ENCODE measurements around the gene SLC2A4.

SLC2A4 gene

GRCh38 chr17:7279448-7279847 is 2.1 kb upstream of the SLC2A4 start:
- DNase-seq (ENCODE audit: low spot score), result no peak

GRCh38 chr17:7280519-7281073 is 922 bp upstream of the SLC2A4 start:
- DNase-seq (ENCODE audit: low spot score), result peak; percentile 70

DNA sequence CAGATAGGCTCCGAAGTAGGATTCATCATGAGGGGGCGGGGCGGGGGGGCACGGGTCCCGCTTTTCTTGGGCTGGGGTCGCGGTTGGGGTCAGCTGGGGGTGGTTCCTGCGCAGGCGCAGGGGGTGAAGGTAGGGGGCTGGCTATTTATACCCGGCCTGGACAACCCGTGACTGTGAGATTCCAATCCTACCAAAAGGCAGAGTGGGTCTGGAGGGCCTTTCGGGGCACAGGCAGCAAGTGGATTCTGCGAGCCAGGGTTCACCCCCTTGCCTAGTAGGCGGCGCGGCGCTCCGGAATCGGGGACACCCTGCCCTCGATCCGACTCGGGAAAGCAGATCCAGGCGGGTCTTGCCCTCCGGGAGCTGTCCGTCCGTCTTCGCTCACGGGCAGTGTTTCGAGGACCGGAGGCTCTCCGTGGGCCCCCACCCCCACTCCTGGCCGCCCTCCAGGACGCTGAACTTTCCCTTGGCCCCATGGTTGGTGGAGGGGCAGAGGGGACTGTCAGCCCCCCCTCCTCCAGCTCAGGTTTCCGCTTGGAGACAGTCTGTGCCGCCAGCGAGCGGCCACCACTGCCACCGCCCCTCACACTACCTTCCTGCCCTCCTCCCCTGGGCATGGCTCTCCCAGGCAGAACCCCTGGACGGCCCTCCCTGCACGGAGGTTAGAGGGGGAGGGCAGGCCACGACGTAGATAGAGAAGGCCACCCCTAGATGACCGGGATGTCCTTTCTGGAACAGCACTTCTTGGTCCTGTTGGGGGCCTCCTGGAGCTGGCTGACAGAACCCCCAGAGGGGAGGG is 634 bp downstream of the SLC2A4 start:
- DNase-seq (ENCODE audit: low spot score), result no peak

DNA sequence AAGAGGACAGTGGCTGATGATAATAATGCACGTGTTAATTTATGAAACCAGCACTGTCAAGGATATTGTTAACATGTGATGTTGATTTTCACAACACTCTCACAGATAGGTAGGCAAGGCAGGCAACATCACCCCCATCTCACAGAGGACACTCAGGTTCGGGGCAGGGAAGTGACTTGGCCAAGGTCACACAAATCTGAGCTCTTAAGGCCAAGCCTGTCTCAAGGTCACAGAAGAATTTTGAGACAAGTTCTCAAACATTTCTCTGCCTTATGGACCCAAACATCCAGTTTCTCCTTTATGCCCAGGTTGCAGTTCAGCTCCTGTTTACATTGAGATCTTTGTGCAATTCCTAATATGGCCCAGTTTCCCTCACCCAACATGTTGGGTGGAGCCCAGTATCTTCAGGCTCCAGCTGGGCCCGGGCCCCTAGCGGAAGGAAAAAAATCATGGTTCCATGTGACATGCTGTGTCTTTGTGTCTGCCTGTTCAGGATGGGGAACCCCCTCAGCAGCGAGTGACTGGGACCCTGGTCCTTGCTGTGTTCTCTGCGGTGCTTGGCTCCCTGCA is 1.3 kb downstream of the SLC2A4 start:
- no peak for DNase-seq (ENCODE audit: low spot score)

GRCh38 chr17:7283471-7284216 is 2.1 kb downstream of the SLC2A4 start:
- no peak for DNase-seq (ENCODE audit: low spot score)

DNA sequence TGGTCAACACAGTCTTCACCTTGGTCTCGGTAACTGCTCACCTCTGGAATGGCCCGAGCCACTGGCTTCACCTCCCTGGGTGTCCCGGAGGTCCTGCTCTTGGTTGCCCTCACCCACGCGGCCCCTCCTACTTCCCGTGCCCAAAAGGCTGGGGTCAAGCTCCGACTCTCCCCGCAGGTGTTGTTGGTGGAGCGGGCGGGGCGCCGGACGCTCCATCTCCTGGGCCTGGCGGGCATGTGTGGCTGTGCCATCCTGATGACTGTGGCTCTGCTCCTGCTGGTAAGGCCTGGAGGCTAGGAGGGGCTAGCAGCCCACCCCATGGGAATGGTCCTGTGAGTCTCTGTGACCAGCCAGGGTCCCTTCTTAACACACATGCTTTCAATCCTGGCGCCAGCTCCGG is 3.4 kb downstream of the SLC2A4 start:
- no peak for DNase-seq (ENCODE audit: low spot score)

- DNase-seq (ENCODE audit: low spot score), result no peak
Measured at GRCh38 chr17:7285679-7286078, 4.2 kb downstream of the SLC2A4 start.

DNA sequence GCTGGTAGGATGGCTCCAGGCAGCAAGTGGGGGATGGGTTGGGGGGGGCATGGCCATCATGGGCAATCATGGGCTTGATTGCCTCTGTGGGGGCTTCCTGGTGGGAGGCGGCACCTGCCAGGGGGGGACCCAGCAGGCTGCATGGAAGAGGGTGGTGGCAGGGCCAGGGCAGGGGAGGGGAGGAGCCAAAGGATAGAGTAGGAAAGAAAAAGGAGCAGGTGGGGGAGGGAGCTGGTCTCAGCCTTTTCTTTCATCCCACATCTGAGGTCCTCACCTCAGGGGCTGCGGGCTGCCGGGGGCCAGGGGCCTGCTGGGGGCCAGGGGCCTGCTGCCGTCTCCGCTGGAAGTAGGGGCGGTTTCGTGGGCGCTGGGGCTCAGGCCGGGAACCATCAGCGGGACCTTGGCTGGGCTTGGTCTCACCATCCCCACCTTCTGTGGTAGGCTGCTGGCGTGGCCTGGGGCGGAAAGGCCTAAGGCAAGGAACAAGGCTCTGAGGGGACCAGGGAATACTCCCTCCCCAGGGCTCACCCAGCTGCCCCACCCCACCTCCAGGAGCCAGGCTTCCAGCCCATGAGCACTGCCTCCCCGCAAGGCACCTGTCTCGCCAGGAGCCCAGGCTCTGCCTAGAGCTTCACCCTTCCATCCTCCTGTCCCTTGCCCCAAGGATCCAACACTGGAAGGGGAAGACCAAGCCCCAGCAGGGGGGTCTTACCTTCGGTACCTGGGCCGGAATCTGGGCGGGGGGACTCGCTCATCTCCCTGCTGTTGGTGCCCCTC is 7.9 kb downstream of the SLC2A4 start:
- DNase-seq (ENCODE audit: low spot score), result no peak

DNA sequence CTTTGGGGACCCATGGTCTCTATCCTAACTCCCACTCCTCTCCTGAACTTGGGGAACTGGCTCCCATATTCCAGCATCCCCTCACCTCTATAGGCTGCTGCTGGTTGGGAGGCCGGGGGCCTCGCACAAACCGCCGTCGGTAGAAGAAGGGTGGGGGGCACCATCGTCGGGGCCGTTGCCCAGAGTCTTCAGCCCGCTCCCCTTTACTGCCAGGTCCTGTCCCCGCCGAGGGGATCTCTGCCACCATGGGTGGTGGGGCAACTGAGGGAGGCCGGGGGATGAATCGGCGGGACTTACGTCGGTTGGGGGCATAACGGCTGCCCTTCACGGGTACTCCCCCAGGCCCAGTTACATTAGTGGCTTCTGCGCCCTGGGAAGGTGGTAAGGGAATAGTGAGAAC is 8.6 kb downstream of the SLC2A4 start:
- DNase-seq (ENCODE audit: low spot score), result no peak

GRCh38 chr17:7290685-7291084 is 9.2 kb downstream of the SLC2A4 start:
- DNase-seq (ENCODE audit: low spot score), result no peak

GRCh38 chr17:7292194-7292593 is 10.7 kb downstream of the SLC2A4 start:
- no peak for DNase-seq (ENCODE audit: low spot score)

GRCh38 chr17:7292729-7293128 is 11.2 kb downstream of the SLC2A4 start:
- no peak for DNase-seq (ENCODE audit: low spot score)

DNA sequence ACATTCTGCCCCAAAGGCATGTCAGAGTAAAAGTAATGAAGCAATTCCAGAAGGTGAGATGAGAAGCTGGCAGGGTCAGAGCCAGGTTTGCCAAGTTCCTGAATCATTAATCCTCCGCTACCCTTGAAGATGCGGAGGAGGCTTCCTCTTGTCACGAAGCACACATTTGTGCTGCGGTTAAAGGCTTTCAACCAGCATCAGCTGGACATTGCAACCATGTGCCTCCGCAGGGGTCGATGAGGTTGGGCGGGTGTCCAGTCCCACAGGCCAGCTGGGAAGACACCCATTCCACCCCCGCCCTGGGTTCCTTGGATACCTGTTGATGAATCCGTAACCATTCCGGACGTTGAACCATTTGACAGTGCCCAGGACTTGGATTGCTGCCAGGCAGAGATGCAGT is 11.6 kb downstream of the SLC2A4 start:
- DNase-seq (ENCODE audit: low spot score), result no peak

GRCh38 chr17:7293816-7294613 is 12.5 kb downstream of the SLC2A4 start:
- no peak for DNase-seq (ENCODE audit: low spot score)

- DNase-seq (ENCODE audit: low spot score), result no peak
Measured at GRCh38 chr17:7294614-7295153, 13.2 kb downstream of the SLC2A4 start, which contains the start of gene YBX2. YBX2 (minus strand) TSS chr17:7294639; CDS start chr17:7294500, 139 bp downstream.

DNA sequence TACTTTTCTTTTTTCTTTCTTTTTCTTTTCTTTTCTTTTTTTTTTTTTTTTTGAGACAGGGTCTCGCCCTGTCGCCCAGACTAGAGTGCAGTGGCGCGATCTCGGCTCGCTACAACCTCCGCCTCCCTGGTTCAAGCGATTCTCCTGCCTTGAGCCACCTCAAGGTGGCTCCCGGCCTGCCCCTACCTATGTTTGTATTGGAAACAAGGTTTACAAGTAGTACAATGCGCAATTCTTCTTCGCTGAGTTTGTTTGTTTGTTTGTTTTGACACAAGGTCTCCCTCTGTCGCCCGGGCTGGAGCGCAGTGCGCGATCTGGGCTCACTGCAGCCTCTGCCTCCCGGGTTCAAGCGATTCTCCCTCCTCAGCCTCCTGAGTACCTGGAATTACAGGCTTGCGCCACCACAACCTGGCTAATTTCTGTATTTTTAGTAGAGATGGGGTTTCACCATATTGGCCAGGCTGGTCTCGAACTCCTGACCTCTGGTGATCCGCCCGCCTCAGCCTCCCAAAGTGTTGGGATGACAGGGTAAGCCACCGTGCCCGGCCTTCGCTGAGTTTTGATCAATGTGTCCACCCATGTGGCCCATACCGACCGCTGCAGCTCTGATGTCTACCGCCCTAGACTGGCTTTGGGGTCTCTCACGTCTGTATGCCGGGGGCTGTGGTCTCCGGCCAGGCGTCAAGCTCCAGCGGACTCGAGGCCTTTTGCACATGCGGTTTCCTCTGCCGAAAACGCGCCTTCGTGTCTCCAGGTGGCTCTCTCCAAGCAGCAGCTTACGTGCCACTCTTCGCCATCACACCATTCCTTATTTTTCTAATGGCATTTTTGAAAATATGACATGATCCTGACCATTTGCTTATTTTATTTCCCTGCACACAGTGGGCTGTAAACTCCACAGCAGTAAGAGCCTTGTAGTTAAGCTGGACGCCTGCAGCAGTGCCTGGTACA is 14.0 kb downstream of the SLC2A4 start:
- no peak for DNase-seq (ENCODE audit: low spot score)

GRCh38 chr17:7296189-7296861 is 14.8 kb downstream of the SLC2A4 start:
- DNase-seq (ENCODE audit: low spot score), result peak; percentile 69

GRCh38 chr17:7304179-7304578 is 22.7 kb downstream of the SLC2A4 start:
- DNase-seq (ENCODE audit: low spot score), result no peak
